Tibial nerve (tissue), 3 donors: ENCODE results near the gene TMEM63C.

ENCODE experiments used
- POLR2A ChIP-seq, 2 donors: fragments of 450-650 bp; IDR thresholded peaks; one replicate each; pipeline ENCODE4 v1.6.1; 2017; ENCODE audit warnings: antibody characterized with exemption in 2 of 2, mild to moderate bottlenecking in 2 of 2, moderate library complexity in 2 of 2
- TF ChIP-seq, protein P1 (sequence below), 5 experiments: fragments of 200-600 bp in 3 of 5; fragments of 450-650 bp in 2 of 5; sonication (generic) in 3 of 5; IDR thresholded peaks; one replicate each; pipeline ENCODE4 v1.5.1; 2016 to 2019; ENCODE audit warnings: antibody characterized with exemption in 5 of 5, mild to moderate bottlenecking in 3 of 5, moderate library complexity in 2 of 5

DNA sequence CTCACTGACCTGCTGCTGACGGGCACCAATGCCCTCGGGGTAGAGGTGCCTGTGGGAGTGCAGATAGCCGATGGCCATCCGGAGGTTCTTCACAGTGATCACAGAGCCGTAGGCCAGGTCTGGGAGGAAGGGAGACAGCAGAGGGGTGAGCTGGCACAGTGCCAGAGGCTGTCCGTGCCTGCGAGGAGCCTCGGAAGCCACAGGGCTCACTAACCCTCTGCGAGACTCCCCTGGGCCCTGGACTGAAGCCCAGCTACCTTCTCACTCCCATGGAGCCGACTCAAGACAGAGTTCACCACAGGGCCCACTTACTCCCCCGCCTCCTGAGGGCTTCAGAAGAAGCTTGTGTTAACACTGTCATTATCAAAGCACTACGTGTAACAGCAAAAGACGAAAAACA lies 114.6 kb downstream of the TMEM63C start:
- TF ChIP-seq, protein P1, sequence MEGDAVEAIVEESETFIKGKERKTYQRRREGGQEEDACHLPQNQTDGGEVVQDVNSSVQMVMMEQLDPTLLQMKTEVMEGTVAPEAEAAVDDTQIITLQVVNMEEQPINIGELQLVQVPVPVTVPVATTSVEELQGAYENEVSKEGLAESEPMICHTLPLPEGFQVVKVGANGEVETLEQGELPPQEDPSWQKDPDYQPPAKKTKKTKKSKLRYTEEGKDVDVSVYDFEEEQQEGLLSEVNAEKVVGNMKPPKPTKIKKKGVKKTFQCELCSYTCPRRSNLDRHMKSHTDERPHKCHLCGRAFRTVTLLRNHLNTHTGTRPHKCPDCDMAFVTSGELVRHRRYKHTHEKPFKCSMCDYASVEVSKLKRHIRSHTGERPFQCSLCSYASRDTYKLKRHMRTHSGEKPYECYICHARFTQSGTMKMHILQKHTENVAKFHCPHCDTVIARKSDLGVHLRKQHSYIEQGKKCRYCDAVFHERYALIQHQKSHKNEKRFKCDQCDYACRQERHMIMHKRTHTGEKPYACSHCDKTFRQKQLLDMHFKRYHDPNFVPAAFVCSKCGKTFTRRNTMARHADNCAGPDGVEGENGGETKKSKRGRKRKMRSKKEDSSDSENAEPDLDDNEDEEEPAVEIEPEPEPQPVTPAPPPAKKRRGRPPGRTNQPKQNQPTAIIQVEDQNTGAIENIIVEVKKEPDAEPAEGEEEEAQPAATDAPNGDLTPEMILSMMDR (IDR thresholded peaks at IDR 0.05): no peak
- no peak for TF ChIP-seq POLR2A (IDR thresholded peaks at IDR 0.05)
